IgD-negative memory B cell (primary cell): Measurements from ENCODE around the gene GIGYF2. TPM values are rescaled to one million over a fixed set of nuclear protein-coding genes. Genes with fewer than 3 reads are reported as not detected.

Source experiments
- polyA plus RNA-seq: library from polyadenylated mRNA; unstranded; fragments of 300-500 nt; fragmentation: Illumina TruSeq; gene quantifications from one replicate; pipeline ENCODE4 v1.2.3, GENCODE V29; 2021

GIGYF2 gene
- polyA plus RNA-seq, 1 donor from 2014 or later = 24.3 TPM

Other genes starting within 250 kb of the GIGYF2 start
- gene ALPI, start 241.2 kb upstream of the GIGYF2 start, polyA plus RNA-seq = not detected
- gene ECEL1, start 209.5 kb upstream of the GIGYF2 start, polyA plus RNA-seq = not detected
- gene PRSS56, start 176.9 kb upstream of the GIGYF2 start, polyA plus RNA-seq = not detected
- gene CHRND, start 171.2 kb upstream of the GIGYF2 start, polyA plus RNA-seq = not detected
- gene CHRNG, start 157.6 kb upstream of the GIGYF2 start, polyA plus RNA-seq = not detected
- gene TIGD1, start 146.8 kb upstream of the GIGYF2 start, polyA plus RNA-seq = 5.3 TPM
- gene EIF4E2, start 146.6 kb upstream of the GIGYF2 start, polyA plus RNA-seq = 55.3 TPM
- gene EFHD1, start 63.7 kb upstream of the GIGYF2 start, polyA plus RNA-seq = 0.73 TPM
- 0.09 TPM for gene KCNJ13, start 79.2 kb downstream of the GIGYF2 start, polyA plus RNA-seq
- gene SNORC, start 172.9 kb downstream of the GIGYF2 start, polyA plus RNA-seq = not detected